ENCODE results near the gene TMEM273.

DNA sequence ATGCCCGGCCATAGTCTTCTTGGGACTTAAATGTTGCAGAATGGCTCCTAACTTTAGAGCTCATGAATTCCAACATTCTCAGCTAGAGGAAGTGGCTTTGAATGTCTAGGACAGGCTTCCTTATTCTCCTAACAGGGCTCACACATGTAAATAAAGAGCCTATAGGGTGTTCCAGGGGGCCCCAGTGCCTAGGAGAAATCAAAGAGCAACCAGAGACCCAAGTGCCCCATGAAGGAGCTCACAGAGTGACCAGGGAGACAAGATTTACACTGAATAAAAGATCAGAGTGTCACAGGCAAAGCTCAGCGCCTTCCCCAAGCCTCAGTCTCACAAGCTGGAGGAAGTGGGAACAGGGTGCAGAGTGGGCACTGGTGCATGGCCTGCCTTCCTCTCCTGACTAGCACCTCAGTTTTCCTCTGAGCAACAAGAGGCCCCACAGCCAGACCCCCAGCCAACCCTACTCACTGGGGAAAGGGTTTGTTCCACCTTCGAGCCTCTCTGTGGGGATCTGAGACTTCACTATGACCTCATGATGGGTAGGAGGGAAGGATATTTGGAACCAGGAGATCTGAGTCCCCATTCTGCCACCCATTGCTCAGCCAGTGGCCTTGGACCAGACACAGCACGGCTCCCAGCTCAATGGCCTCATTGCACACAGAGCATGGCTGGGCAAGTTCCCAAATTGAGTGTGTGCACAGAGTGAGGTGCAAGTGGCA is 16.0 kb downstream of the TMEM273 start:
- TF ChIP-seq, protein P1, sequence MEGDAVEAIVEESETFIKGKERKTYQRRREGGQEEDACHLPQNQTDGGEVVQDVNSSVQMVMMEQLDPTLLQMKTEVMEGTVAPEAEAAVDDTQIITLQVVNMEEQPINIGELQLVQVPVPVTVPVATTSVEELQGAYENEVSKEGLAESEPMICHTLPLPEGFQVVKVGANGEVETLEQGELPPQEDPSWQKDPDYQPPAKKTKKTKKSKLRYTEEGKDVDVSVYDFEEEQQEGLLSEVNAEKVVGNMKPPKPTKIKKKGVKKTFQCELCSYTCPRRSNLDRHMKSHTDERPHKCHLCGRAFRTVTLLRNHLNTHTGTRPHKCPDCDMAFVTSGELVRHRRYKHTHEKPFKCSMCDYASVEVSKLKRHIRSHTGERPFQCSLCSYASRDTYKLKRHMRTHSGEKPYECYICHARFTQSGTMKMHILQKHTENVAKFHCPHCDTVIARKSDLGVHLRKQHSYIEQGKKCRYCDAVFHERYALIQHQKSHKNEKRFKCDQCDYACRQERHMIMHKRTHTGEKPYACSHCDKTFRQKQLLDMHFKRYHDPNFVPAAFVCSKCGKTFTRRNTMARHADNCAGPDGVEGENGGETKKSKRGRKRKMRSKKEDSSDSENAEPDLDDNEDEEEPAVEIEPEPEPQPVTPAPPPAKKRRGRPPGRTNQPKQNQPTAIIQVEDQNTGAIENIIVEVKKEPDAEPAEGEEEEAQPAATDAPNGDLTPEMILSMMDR (IDR thresholded peaks at IDR 0.05) = no peak
- TF ChIP-seq POLR2A (IDR thresholded peaks at IDR 0.05) (no peak), POLR2AphosphoS5 (IDR thresholded peaks at IDR 0.05) (no peak)

All from stomach (tissue), 4 donors.